K562 (cell line): ENCODE results near the gene BCL2L1. TPM values are rescaled to one million over a fixed set of nuclear protein-coding genes. Genes with fewer than 3 reads are reported as not detected.

Source experiments
- BCOR ChIP-seq: fragments of 450-650 bp; IDR thresholded peaks from 2 replicates; pipeline ENCODE4 v1.6.1; 2016
- KDM1A ChIP-seq, 2 experiments: fragments of 450-650 bp; IDR thresholded peaks; 2 replicates each; pipeline ENCODE4 v1.6.1; 2016; ENCODE audit warnings: mild to moderate bottlenecking in 2 of 2
- NR1H2 ChIP-seq: sonication (generic); formaldehyde crosslinking; IDR thresholded peaks from 2 replicates; pipeline ENCODE4 v1.4.0; 2020; ENCODE audit warnings: mild to moderate bottlenecking, missing genetic modification reagents
- SMARCA5 ChIP-seq: fragments of 450-650 bp; IDR thresholded peaks from 2 replicates; pipeline ENCODE4 v1.6.1; 2016
- TAF1 ChIP-seq: IDR thresholded peaks from 2 replicates; pipeline ENCODE4 v1.6.1; 2011; ENCODE audit warnings: mild to moderate bottlenecking, low read length, moderate library complexity; ENCODE audit not compliant: insufficient read depth, control insufficient read depth, severe bottlenecking; ENCODE audit errors: extremely low read depth
- ZNF263 ChIP-seq: sonication (generic); formaldehyde crosslinking; IDR thresholded peaks from 2 replicates; pipeline ENCODE4 v1.8.0; 2022; ENCODE audit warnings: mild to moderate bottlenecking, missing genetic modification reagents, borderline replicate concordance
- ZNF830 ChIP-seq: fragments of 250-450 bp; sonication (Bioruptor Pico); IDR thresholded peaks from 2 replicates; pipeline ENCODE4 v1.5.0; 2021; ENCODE audit warnings: mild to moderate bottlenecking
- polyA plus RNA-seq, 8 experiments: library from polyadenylated mRNA; depleted of rRNA in 4 of 8; stranded (reverse) in 5 of 8; unstranded in 3 of 8; fragments of >200 nt; fragmentation: Nextera tagmentation in 2 of 8; fragmentation: Illumina TruSeq in 1 of 8; extraction: Ambion mirVana in 2 of 8; extraction: Trizol in 1 of 8; gene quantifications; 2 replicates each; pipeline versions ENCODE4 v1.2.1 to v1.2.3, GENCODE V29; 2011 to 2014; ENCODE audit warnings: inconsistent platforms in 1 of 8, missing spikeins in 1 of 8
- total RNA-seq, 7 experiments: library from RNA; depleted of rRNA in 6 of 7; stranded (reverse); fragments of >200 nt in 6 of 7; fragmentation: Illumina TruSeq in 2 of 7; extraction: Trizol in 2 of 7; gene quantifications; 2 replicates each; pipeline versions ENCODE4 v1.2.1 to v1.2.3, GENCODE V29; 2011 to 2021; ENCODE audit warnings: low replicate concordance in 1 of 7
- TF ChIP-seq, protein P1 (sequence below): fragments of 450-650 bp; IDR thresholded peaks from 2 replicates; pipeline ENCODE4 v1.6.1; 2017; ENCODE audit warnings: antibody characterized with exemption, mild to moderate bottlenecking
- TF ChIP-seq, protein P2 (sequence below): fragments of 250-450 bp; sonication (Bioruptor Pico); IDR thresholded peaks from 2 replicates; pipeline ENCODE4 v1.8.0; 2022; ENCODE audit warnings: inconsistent platforms

BCL2L1 gene
- total and polyA plus RNA-seq, 9 of the 15 experiments (the other 6 are each of a cell fraction or from before 2014, with no cell fraction given) = 3.3 to 182 (median 120) TPM

- TF ChIP-seq, protein P1, sequence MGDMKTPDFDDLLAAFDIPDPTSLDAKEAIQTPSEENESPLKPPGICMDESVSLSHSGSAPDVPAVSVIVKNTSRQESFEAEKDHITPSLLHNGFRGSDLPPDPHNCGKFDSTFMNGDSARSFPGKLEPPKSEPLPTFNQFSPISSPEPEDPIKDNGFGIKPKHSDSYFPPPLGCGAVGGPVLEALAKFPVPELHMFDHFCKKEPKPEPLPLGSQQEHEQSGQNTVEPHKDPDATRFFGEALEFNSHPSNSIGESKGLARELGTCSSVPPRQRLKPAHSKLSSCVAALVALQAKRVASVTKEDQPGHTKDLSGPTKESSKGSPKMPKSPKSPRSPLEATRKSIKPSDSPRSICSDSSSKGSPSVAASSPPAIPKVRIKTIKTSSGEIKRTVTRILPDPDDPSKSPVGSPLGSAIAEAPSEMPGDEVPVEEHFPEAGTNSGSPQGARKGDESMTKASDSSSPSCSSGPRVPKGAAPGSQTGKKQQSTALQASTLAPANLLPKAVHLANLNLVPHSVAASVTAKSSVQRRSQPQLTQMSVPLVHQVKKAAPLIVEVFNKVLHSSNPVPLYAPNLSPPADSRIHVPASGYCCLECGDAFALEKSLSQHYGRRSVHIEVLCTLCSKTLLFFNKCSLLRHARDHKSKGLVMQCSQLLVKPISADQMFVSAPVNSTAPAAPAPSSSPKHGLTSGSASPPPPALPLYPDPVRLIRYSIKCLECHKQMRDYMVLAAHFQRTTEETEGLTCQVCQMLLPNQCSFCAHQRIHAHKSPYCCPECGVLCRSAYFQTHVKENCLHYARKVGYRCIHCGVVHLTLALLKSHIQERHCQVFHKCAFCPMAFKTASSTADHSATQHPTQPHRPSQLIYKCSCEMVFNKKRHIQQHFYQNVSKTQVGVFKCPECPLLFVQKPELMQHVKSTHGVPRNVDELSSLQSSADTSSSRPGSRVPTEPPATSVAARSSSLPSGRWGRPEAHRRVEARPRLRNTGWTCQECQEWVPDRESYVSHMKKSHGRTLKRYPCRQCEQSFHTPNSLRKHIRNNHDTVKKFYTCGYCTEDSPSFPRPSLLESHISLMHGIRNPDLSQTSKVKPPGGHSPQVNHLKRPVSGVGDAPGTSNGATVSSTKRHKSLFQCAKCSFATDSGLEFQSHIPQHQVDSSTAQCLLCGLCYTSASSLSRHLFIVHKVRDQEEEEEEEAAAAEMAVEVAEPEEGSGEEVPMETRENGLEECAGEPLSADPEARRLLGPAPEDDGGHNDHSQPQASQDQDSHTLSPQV = peak; percentile 61; the same call in 1 of the 2 replicates
- no peak for TF ChIP-seq BCOR
- TF ChIP-seq KDM1A (IDR thresholded peaks at IDR 0.05) = peak in 1 of 2 experiments; percentile 25; a peak in 1 of 4 replicates
- TF ChIP-seq TAF1 = no peak
- TF ChIP-seq, protein P2, sequence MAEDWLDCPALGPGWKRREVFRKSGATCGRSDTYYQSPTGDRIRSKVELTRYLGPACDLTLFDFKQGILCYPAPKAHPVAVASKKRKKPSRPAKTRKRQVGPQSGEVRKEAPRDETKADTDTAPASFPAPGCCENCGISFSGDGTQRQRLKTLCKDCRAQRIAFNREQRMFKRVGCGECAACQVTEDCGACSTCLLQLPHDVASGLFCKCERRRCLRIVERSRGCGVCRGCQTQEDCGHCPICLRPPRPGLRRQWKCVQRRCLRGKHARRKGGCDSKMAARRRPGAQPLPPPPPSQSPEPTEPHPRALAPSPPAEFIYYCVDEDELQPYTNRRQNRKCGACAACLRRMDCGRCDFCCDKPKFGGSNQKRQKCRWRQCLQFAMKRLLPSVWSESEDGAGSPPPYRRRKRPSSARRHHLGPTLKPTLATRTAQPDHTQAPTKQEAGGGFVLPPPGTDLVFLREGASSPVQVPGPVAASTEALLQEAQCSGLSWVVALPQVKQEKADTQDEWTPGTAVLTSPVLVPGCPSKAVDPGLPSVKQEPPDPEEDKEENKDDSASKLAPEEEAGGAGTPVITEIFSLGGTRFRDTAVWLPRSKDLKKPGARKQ (CRISPR knock-in tag) = no peak
- no peak for TF ChIP-seq ZNF830
- peak; percentile 29; the same call in 1 of the 2 replicates for TF ChIP-seq ZNF263 (CRISPR knock-in tag)
- no peak for TF ChIP-seq NR1H2 (CRISPR knock-in tag)
- no peak for TF ChIP-seq SMARCA5
These were observed 2.8 kb downstream of the BCL2L1 start (continued) for GRCh38 chr20:31719644-31720485.
